Upper lobe of left lung (tissue), 6 donors: ENCODE results near the gene FOXS1. TPM values are rescaled to one million over a fixed set of nuclear protein-coding genes. Genes with fewer than 3 reads are reported as not detected.

Experiments
- ATAC-seq, 2 donors: fragments of 200-7000 bp; cut with Tn5 transposase; one replicate each; pipeline ENCODE4 v1.9.1; 2022; ENCODE audit warnings: mild to moderate bottlenecking in 2 of 2, moderate library complexity in 2 of 2; ENCODE audit not compliant: low FRiP score in 2 of 2
- DNase-seq, 2 donors: peaks; one replicate each; pipeline ENCODE4 v3.0.0-alpha.2; 2019 to 2020
- H3K27ac ChIP-seq, 4 donors: fragments of 200-600 bp; sonication (generic); one replicate each; pipeline ENCODE4 v1.5.1; 2016 to 2019
- H3K27me3 ChIP-seq, 4 donors: fragments of 200-600 bp; sonication (generic); one replicate each; pipeline ENCODE4 v1.5.1; 2017 to 2019
- H3K36me3 ChIP-seq, 4 donors: fragments of 200-600 bp; sonication (generic); one replicate each; pipeline ENCODE4 v1.5.1; 2016 to 2019
- H3K4me1 ChIP-seq, 4 donors: fragments of 200-600 bp; sonication (generic); one replicate each; pipeline ENCODE4 v1.5.1; 2018 to 2019
- H3K4me3 ChIP-seq, 4 donors: fragments of 200-600 bp; sonication (generic); one replicate each; pipeline ENCODE4 v1.5.1; 2017 to 2019; ENCODE audit warnings: mild to moderate bottlenecking in 2 of 4, moderate library complexity in 1 of 4
- H3K9me3 ChIP-seq, 4 donors: fragments of 200-600 bp; sonication (generic); one replicate each; pipeline ENCODE4 v1.5.1; 2018 to 2019
- CTCF ChIP-seq, 6 experiments: fragments of 450-650 bp in 4 of 6; fragments of 200-600 bp in 2 of 6; sonication (generic) in 2 of 6; IDR thresholded peaks; one replicate each; pipeline ENCODE4 v1.5.1; 2016 to 2019; ENCODE audit warnings: antibody characterized with exemption in 6 of 6
- EP300 ChIP-seq, 4 donors: sonication (generic); formaldehyde crosslinking; IDR thresholded peaks; one replicate each; pipeline ENCODE4 v1.5.1; 2017; ENCODE audit warnings: antibody characterized with exemption in 4 of 4, control low read depth in 2 of 4
- POLR2A ChIP-seq, 4 donors: fragments of 450-650 bp; IDR thresholded peaks; one replicate each; pipeline ENCODE4 v1.5.1; 2016 to 2017; ENCODE audit warnings: antibody characterized with exemption in 4 of 4, mild to moderate bottlenecking in 2 of 4
- POLR2AphosphoS5 ChIP-seq, 2 donors: sonication (generic); formaldehyde crosslinking; IDR thresholded peaks; one replicate each; pipeline ENCODE4 v1.5.1; 2017; ENCODE audit warnings: antibody characterized with exemption in 2 of 2
- WGBS, 2 donors: methylation state at CpG; one replicate each; pipeline ENCODE4 v1.1.5; 2017 to 2018; 5-methylcytosine and 5-hydroxymethylcytosine counted together
- total RNA-seq, 6 donors: library from RNA; depleted of rRNA in 4 of 6; stranded (reverse); fragments of >200 nt in 4 of 6; gene quantifications; one replicate each; pipeline versions ENCODE4 v1.1.0 to v1.2.1, GENCODE V29; 2016 to 2021
- donor health status: DM: no; HTN: no; CAD: no; lungs with moderate emphysema.
- donor health status: DM: no; HTN: yes; CAD: no; lungs with severe emphysema.

FOXS1 gene
- total RNA-seq, 6 donors from 2014 or later: 0.91 to 1.7 (median 1.3) TPM; not detected in 3

DNA sequence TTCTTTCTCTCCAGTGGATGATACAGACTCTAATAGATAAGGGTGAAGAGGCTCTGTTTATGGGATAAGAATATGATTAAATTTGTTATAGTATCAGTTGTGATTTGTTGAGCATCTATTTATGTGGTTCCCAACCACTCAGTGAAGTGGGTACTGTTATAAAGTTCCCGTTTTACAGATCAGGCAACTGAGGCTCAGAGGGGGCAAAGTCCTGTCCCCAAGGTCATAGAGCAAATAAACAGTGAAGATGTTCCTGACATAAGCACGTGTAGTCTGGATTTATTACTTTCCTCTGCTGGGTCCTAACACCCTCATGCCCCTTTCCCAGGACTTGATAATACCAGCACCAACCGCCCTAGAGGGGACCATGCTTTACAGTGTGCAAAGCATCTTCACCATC lies 20.8 kb upstream of the FOXS1 start:
- no peak for TF ChIP-seq POLR2A (IDR thresholded peaks at IDR 0.05)
- TF ChIP-seq POLR2AphosphoS5 (IDR thresholded peaks at IDR 0.05): no peak
- no peak for TF ChIP-seq CTCF (IDR thresholded peaks at IDR 0.05)
- Histone ChIP-seq H3K27ac (no peak overlapping the region), H3K4me1 (peaks cover 15 to 28% (median 25%) of the 10 kb centered on the region in 4 donors), H3K36me3 (no peaks in the 10 kb centered on the region), H3K27me3 (peaks cover 0 to 15% (median 5%) of the 10 kb centered on the region in 4 donors), H3K4me3 (no peak overlapping the region), H3K9me3 (no peaks in the 10 kb centered on the region)
- DNase-seq: no peak
- ATAC-seq: no peak
- WGBS, 2 donors: 76 to 78% methylated on average over 3 of the region's 3 CpGs

- H3K4me3 ChIP-seq: no peak overlapping the region
- H3K36me3 ChIP-seq: no peaks in the 10 kb centered on the region
- no peak for DNase-seq
- TF ChIP-seq EP300 (IDR thresholded peaks at IDR 0.05) (no peak), CTCF (IDR thresholded peaks at IDR 0.05) (no peak), POLR2A (IDR thresholded peaks at IDR 0.05) (no peak), POLR2AphosphoS5 (IDR thresholded peaks at IDR 0.05) (no peak)
- no peaks in the 10 kb centered on the region for H3K9me3 ChIP-seq
- H3K27ac ChIP-seq: no peak overlapping the region
- peaks cover 0 to 12% (median 5%) of the 10 kb centered on the region in 4 donors for H3K27me3 ChIP-seq
- 85 to 90% methylated on average over 8 to 12 of the region's 12 CpGs for WGBS, 2 donors
- H3K4me1 ChIP-seq: peaks cover 21 to 24% (median 23%) of the 10 kb centered on the region in 4 donors
- ATAC-seq: no peak
Measured at GRCh38 chr20:31864521-31865400, 19.4 kb upstream of the FOXS1 start.

- DNase-seq (no peak), ATAC-seq (no peak)
- Histone ChIP-seq H3K27me3 (peaks cover 0 to 11% (median 6%) of the 10 kb centered on the region in 4 donors), H3K4me1 (peaks cover 16 to 17% (median 16%) of the 10 kb centered on the region in 4 donors), H3K27ac (no peak overlapping the region), H3K4me3 (no peak overlapping the region), H3K36me3 (no peaks in the 10 kb centered on the region), H3K9me3 (no peaks in the 10 kb centered on the region)
- TF ChIP-seq POLR2A (IDR thresholded peaks at IDR 0.05): no peak
- no peak for TF ChIP-seq EP300 (IDR thresholded peaks at IDR 0.05)
- no peak for TF ChIP-seq CTCF (IDR thresholded peaks at IDR 0.05)
- TF ChIP-seq POLR2AphosphoS5 (IDR thresholded peaks at IDR 0.05): no peak
- WGBS, 2 donors: 84 to 88% methylated on average over 8 to 9 of the region's 9 CpGs
Measured at GRCh38 chr20:31863296-31864085, 18.1 kb upstream of the FOXS1 start.

GRCh38 chr20:31862506-31862905 lies 17.1 kb upstream of the FOXS1 start:
- ATAC-seq (no peak), DNase-seq (no peak)
- TF ChIP-seq CTCF (IDR thresholded peaks at IDR 0.05) (no peak), POLR2A (IDR thresholded peaks at IDR 0.05) (no peak), EP300 (IDR thresholded peaks at IDR 0.05) (no peak), POLR2AphosphoS5 (IDR thresholded peaks at IDR 0.05) (no peak)
- Histone ChIP-seq H3K4me1 (peaks cover 16 to 17% (median 16%) of the 10 kb centered on the region in 4 donors), H3K36me3 (no peaks in the 10 kb centered on the region), H3K27me3 (peaks cover 0 to 11% (median 6%) of the 10 kb centered on the region in 4 donors), H3K9me3 (no peaks in the 10 kb centered on the region), H3K27ac (no peak overlapping the region), H3K4me3 (no peak overlapping the region)
- WGBS, 2 donors: 92% methylated on average over 8 of the region's 8 CpGs
